Measurements from ENCODE around the gene MAP6D1. TPM values are rescaled to one million over a fixed set of nuclear protein-coding genes. Genes with fewer than 3 reads are reported as not detected.

Gene MAP6D1
- total RNA-seq, 2 experiments from 2014 or later: 0.88 to 1.1 TPM

DNA sequence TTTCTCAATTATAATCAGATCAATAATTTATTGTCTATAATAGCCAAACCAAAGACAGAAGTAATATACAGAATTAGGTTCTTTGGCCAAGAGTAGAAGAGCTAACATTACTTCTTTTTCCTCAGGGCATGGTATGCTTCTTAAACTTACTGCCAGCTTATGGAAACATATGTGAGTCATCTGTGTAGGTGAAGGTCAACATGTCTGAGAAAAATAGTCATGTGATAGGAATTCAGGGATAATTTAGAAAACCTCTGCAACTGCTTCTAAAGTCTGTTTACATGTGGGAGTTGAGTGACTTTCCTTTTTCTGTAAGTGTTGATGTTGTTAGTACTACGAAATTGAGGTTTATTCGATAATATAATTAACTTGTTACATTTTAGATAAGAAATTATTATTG is 19.2 kb upstream of the MAP6D1 start:
- intact Hi-C loops (cut with micrococcal nuclease; ENCODE audit: unreplicated experiment): no loop called here
- Histone ChIP-seq H3K4me3 (ENCODE audit: low read depth, low read length, poor library complexity, severe bottlenecking) (no peak overlapping the region), H3K36me3 (ENCODE audit: insufficient read depth, low read length) (peaks cover 86% of the 10 kb centered on the region), H3K9me3 (ENCODE audit: low read length) (no peaks in the 10 kb centered on the region), H3K4me2 (ENCODE audit: low read length) (no peak overlapping the region), H4K20me1 (ENCODE audit: insufficient read depth, low read length) (no peaks in the 10 kb centered on the region), H2AFZ (ENCODE audit: low read length) (no peak overlapping the region), H3K27ac (ENCODE audit: low read depth, low read length, poor library complexity, severe bottlenecking) (no peak overlapping the region), H3K9me2 (ENCODE audit: insufficient read depth, low read length) (no peaks in the 10 kb centered on the region), H3K79me2 (ENCODE audit: insufficient read depth, low read depth, low read length) (no peaks in the 10 kb centered on the region), H3K4me1 (ENCODE audit: insufficient read depth, low read length, poor library complexity, severe bottlenecking) (no peaks in the 10 kb centered on the region)
- no TSS peak for BruUV-seq (replicated peaks)
- no peak for DNase-seq (ENCODE audit: low spot score)
- TF ChIP-seq EZH2phosphoT487 (IDR thresholded peaks at IDR 0.05; ENCODE audit: borderline replicate concordance, low read depth, low read length): no peak
- TF ChIP-seq, protein P1, sequence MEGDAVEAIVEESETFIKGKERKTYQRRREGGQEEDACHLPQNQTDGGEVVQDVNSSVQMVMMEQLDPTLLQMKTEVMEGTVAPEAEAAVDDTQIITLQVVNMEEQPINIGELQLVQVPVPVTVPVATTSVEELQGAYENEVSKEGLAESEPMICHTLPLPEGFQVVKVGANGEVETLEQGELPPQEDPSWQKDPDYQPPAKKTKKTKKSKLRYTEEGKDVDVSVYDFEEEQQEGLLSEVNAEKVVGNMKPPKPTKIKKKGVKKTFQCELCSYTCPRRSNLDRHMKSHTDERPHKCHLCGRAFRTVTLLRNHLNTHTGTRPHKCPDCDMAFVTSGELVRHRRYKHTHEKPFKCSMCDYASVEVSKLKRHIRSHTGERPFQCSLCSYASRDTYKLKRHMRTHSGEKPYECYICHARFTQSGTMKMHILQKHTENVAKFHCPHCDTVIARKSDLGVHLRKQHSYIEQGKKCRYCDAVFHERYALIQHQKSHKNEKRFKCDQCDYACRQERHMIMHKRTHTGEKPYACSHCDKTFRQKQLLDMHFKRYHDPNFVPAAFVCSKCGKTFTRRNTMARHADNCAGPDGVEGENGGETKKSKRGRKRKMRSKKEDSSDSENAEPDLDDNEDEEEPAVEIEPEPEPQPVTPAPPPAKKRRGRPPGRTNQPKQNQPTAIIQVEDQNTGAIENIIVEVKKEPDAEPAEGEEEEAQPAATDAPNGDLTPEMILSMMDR (conservative IDR thresholded peaks at IDR 0.05; ENCODE audit: low read length): no peak
- CTCF ChIA-PET (ENCODE audit: unreplicated experiment): no interaction called here
- POLR2A ChIA-PET: interaction anchor here (0.7 to 1.2 kb wide), 4 partner anchors 11 to 75 kb away, joined by 3 read pairs; no protein-coding TSS in a partner anchor

DNA sequence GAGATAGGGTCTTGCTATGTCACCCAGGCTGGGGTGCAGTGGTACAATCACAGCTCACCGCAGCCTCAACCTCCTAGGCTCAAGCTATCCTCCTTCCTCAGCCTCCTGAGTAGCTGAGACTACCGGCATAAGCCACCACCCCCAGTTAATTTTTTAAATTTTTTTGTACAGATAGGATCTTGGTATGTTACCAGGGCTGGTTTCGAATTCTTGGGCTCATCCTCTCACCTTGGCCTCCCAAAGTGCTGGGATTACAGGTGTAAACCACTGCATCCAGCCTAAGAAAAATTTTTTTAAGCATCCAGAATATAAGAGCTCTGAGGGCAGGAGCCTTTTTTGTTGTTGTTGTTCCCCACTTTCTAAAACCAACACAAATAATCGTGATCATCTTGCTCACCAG is 14.4 kb upstream of the MAP6D1 start:
- peaks cover 69% of the 10 kb centered on the region for H3K36me3 ChIP-seq (ENCODE audit: insufficient read depth, low read length)
- no TSS peak for BruUV-seq (replicated peaks)
- no peak for TF ChIP-seq EZH2phosphoT487 (IDR thresholded peaks at IDR 0.05; ENCODE audit: borderline replicate concordance, low read depth, low read length)
- TF ChIP-seq, protein P1 (conservative IDR thresholded peaks at IDR 0.05; ENCODE audit: low read length): no peak

DNA sequence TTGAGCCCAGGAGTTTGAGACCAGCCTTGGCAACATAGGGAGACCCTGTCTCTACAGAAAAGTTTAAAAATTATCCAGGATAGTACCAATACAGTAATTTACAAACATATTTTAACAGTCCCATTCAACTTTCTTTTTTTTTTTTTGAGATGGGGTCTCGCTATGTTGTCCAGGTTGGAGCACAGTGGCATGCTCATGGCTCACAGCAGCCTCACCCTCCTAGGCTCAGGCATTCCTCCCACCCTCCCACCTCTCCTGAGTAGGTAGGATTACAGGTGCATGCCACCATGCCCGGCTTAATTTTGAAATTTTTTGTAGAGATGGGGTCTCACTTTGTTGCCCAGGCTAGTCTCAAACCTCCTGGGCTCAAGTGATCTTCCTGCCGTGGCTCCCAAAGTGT is 12.5 kb upstream of the MAP6D1 start:
- intact Hi-C loops (cut with micrococcal nuclease; ENCODE audit: unreplicated experiment): no loop called here

More for the DNA sequence above, 14.4 kb upstream of the MAP6D1 start:
- CTCF ChIA-PET (ENCODE audit: unreplicated experiment): no interaction called here
- H3K4me3 ChIP-seq (ENCODE audit: low read depth, low read length, poor library complexity, severe bottlenecking): no peak overlapping the region
- no peaks in the 10 kb centered on the region for H4K20me1 ChIP-seq (ENCODE audit: insufficient read depth, low read length)
- POLR2A ChIA-PET: interaction anchor here (0.7 to 1.0 kb wide), 2 partner anchors 8 to 12 kb away, joined by 4 read pairs; no protein-coding TSS in a partner anchor
- no peaks in the 10 kb centered on the region for H3K4me1 ChIP-seq (ENCODE audit: insufficient read depth, low read length, poor library complexity, severe bottlenecking)
- H2AFZ ChIP-seq (ENCODE audit: low read length): no peak overlapping the region
- intact Hi-C loops (cut with micrococcal nuclease; ENCODE audit: unreplicated experiment): no loop called here
- no peaks in the 10 kb centered on the region for H3K9me3 ChIP-seq (ENCODE audit: low read length)
- H3K4me2 ChIP-seq (ENCODE audit: low read length): no peak overlapping the region
- H3K79me2 ChIP-seq (ENCODE audit: insufficient read depth, low read depth, low read length): no peaks in the 10 kb centered on the region
- no peak for DNase-seq (ENCODE audit: low spot score)
- no peaks in the 10 kb centered on the region for H3K9me2 ChIP-seq (ENCODE audit: insufficient read depth, low read length)
- no peak overlapping the region for H3K27ac ChIP-seq (ENCODE audit: low read depth, low read length, poor library complexity, severe bottlenecking)

More for the DNA sequence above, 12.5 kb upstream of the MAP6D1 start:
- ChIA-PET CTCF (ENCODE audit: unreplicated experiment) (no interaction called here), POLR2A (no interaction called here)
- H4K20me1 ChIP-seq (ENCODE audit: insufficient read depth, low read length): no peaks in the 10 kb centered on the region
- H3K27ac ChIP-seq (ENCODE audit: low read depth, low read length, poor library complexity, severe bottlenecking): no peak overlapping the region
- no peak for DNase-seq (ENCODE audit: low spot score)
- no peaks in the 10 kb centered on the region for H3K79me2 ChIP-seq (ENCODE audit: insufficient read depth, low read depth, low read length)
- H3K4me2 ChIP-seq (ENCODE audit: low read length): no peak overlapping the region
- no peak for TF ChIP-seq EZH2phosphoT487 (IDR thresholded peaks at IDR 0.05; ENCODE audit: borderline replicate concordance, low read depth, low read length)
- TF ChIP-seq, protein P1 (conservative IDR thresholded peaks at IDR 0.05; ENCODE audit: low read length): no peak
- no peak overlapping the region for H3K4me3 ChIP-seq (ENCODE audit: low read depth, low read length, poor library complexity, severe bottlenecking)
- no peaks in the 10 kb centered on the region for H3K9me2 ChIP-seq (ENCODE audit: insufficient read depth, low read length)
- H3K36me3 ChIP-seq (ENCODE audit: insufficient read depth, low read length): peaks cover 71% of the 10 kb centered on the region
- H3K4me1 ChIP-seq (ENCODE audit: insufficient read depth, low read length, poor library complexity, severe bottlenecking): no peaks in the 10 kb centered on the region
- no peak overlapping the region for H2AFZ ChIP-seq (ENCODE audit: low read length)
- BruUV-seq (replicated peaks): no TSS peak
- no peaks in the 10 kb centered on the region for H3K9me3 ChIP-seq (ENCODE audit: low read length)
